GM23338 (cell line): ENCODE results near the gene TMEM107. TPM values are rescaled to one million over a fixed set of nuclear protein-coding genes. Genes with fewer than 3 reads are reported as not detected.

Experiments
- ATAC-seq: fragments of 200-7000 bp; cut with Tn5 transposase; 3 replicates; pipeline ENCODE4 v1.9.1; 2020
- DNase-seq: peaks from one replicate; pipeline ENCODE4 v3.0.0-alpha.2; 2015; ENCODE audit warnings: low spot score
- H2AFZ ChIP-seq: fragments of 200-600 bp; sonication (generic); 2 replicates; pipeline ENCODE4 v1.8.0; 2016; ENCODE audit warnings: antibody characterized with exemption, mild to moderate bottlenecking, moderate library complexity
- H3F3A ChIP-seq: fragments of 200-600 bp; sonication (generic); replicated peaks from 2 replicates; pipeline ENCODE4 v1.8.0; 2017; ENCODE audit warnings: antibody characterized with exemption, mixed run types, low read depth
- H3K27ac ChIP-seq: fragments of 200-600 bp; sonication (generic); 2 replicates; pipeline ENCODE4 v1.6.1; 2016; ENCODE audit warnings: low read depth
- H3K27me3 ChIP-seq: fragments of 200-600 bp; sonication (generic); 2 replicates; pipeline ENCODE4 v1.8.0; 2016; ENCODE audit warnings: mild to moderate bottlenecking, mixed run types, moderate library complexity; ENCODE audit not compliant: insufficient read depth
- H3K36me3 ChIP-seq: fragments of 200-600 bp; sonication (generic); 2 replicates; pipeline ENCODE4 v1.8.0; 2016; ENCODE audit warnings: mild to moderate bottlenecking; ENCODE audit not compliant: insufficient read depth
- H3K4me1 ChIP-seq: fragments of 200-600 bp; sonication (generic); 2 replicates; pipeline ENCODE4 v1.8.0; 2016; ENCODE audit warnings: mild to moderate bottlenecking, moderate library complexity; ENCODE audit not compliant: insufficient read depth
- H3K4me2 ChIP-seq: fragments of 200-600 bp; sonication (generic); 2 replicates; pipeline ENCODE4 v1.7.1; 2017; ENCODE audit warnings: mixed run types
- H3K4me3 ChIP-seq: fragments of 200-600 bp; sonication (generic); 2 replicates; pipeline ENCODE4 v1.6.1; 2016; ENCODE audit warnings: mixed run types
- H3K79me2 ChIP-seq: fragments of 200-600 bp; sonication (generic); replicated peaks from 2 replicates; pipeline ENCODE4 v1.8.0; 2017; ENCODE audit warnings: mild to moderate bottlenecking; ENCODE audit not compliant: insufficient read depth
- H3K9me2 ChIP-seq: fragments of 200-600 bp; sonication (generic); 2 replicates; pipeline ENCODE4 v1.8.0; 2017; ENCODE audit not compliant: insufficient read depth
- H4K20me1 ChIP-seq: fragments of 200-600 bp; sonication (generic); replicated peaks from 2 replicates; pipeline ENCODE4 v1.8.0; 2017; ENCODE audit warnings: mild to moderate bottlenecking; ENCODE audit not compliant: insufficient read depth
- H3K27ac Mint-ChIP-seq: 2 replicates; pipeline ENCODE4 v1.8.0; 2020; ENCODE audit warnings: inconsistent platforms, mild to moderate bottlenecking, moderate library complexity, mixed read lengths
- H3K27me3 Mint-ChIP-seq: 3 replicates; pipeline ENCODE4 v1.8.0; 2022; ENCODE audit warnings: low read depth, mild to moderate bottlenecking, moderate library complexity, mixed read lengths, inconsistent platforms; ENCODE audit not compliant: insufficient read depth, poor library complexity
- H3K36me3 Mint-ChIP-seq: 3 replicates; pipeline ENCODE4 v1.8.0; 2021; ENCODE audit warnings: low read depth, mild to moderate bottlenecking, inconsistent platforms, moderate library complexity, mixed read lengths
- H3K4me1 Mint-ChIP-seq: 3 replicates; pipeline ENCODE4 v1.8.0; 2020; ENCODE audit warnings: mild to moderate bottlenecking, inconsistent platforms, mixed read lengths
- H3K4me3 Mint-ChIP-seq: 3 replicates; pipeline ENCODE4 v1.8.0; 2021; ENCODE audit warnings: moderate library complexity, mild to moderate bottlenecking, inconsistent platforms, mixed read lengths
- H3K9me3 Mint-ChIP-seq: 3 replicates; pipeline ENCODE4 v1.8.0; 2020; ENCODE audit warnings: moderate library complexity, mild to moderate bottlenecking, inconsistent platforms, mixed read lengths
- CREB1 ChIP-seq: fragments of 250-450 bp; sonication (Bioruptor Pico); IDR thresholded peaks from 2 replicates; pipeline ENCODE4 v1.5.0; 2020; ENCODE audit warnings: low read depth, mild to moderate bottlenecking, moderate library complexity
- CTCF ChIP-seq, 2 experiments: fragments of 200-600 bp in 1 of 2; sonication (generic) in 1 of 2; conservative IDR thresholded peaks; 2 replicates each; pipeline versions ENCODE4 v1.5.1 to v1.6.1; 2016 to 2017; ENCODE audit warnings: antibody characterized with exemption in 2 of 2, low read depth in 2 of 2, mild to moderate bottlenecking in 2 of 2, moderate library complexity in 1 of 2
- ETS1 ChIP-seq: IDR thresholded peaks from 2 replicates; pipeline ENCODE4 v1.6.1; 2016; ENCODE audit warnings: antibody characterized with exemption
- EZH2 ChIP-seq: fragments of 200-600 bp; sonication (generic); IDR thresholded peaks from one replicate; pipeline ENCODE4 v1.8.0; 2017; ENCODE audit warnings: antibody characterized with exemption, mild to moderate bottlenecking, low read depth; ENCODE audit not compliant: unreplicated experiment
- EZH2phosphoT487 ChIP-seq: fragments of 200-600 bp; sonication (generic); IDR thresholded peaks from one replicate; pipeline ENCODE4 v1.8.1; 2018; ENCODE audit warnings: antibody characterized with exemption; ENCODE audit not compliant: unreplicated experiment
- JUNB ChIP-seq: IDR thresholded peaks from one replicate; pipeline ENCODE4 v1.6.1; 2016; ENCODE audit warnings: antibody characterized with exemption; ENCODE audit not compliant: unreplicated experiment
- NANOG ChIP-seq: IDR thresholded peaks from 2 replicates; pipeline ENCODE4 v1.6.1; 2016; ENCODE audit warnings: antibody characterized with exemption, borderline replicate concordance
- POLR2AphosphoS5 ChIP-seq: IDR thresholded peaks from 2 replicates; pipeline ENCODE4 v1.6.1; 2016; ENCODE audit warnings: antibody characterized with exemption, low read depth
- REST ChIP-seq: IDR thresholded peaks from one replicate; pipeline ENCODE4 v1.6.1; 2018; ENCODE audit warnings: antibody characterized with exemption; ENCODE audit not compliant: unreplicated experiment
- STAT1 ChIP-seq: IDR thresholded peaks from one replicate; pipeline ENCODE4 v1.6.1; 2016; ENCODE audit warnings: antibody characterized with exemption; ENCODE audit not compliant: unreplicated experiment
- ZNF114 ChIP-seq: fragments of 250-450 bp; sonication (Bioruptor Pico); IDR thresholded peaks from 2 replicates; pipeline ENCODE4 v1.5.0; 2020; ENCODE audit warnings: mild to moderate bottlenecking, moderate library complexity
- ZNF331 ChIP-seq: fragments of 250-450 bp; sonication (Bioruptor Pico); IDR thresholded peaks from 2 replicates; pipeline ENCODE4 v1.5.0; 2020; ENCODE audit warnings: low read depth, mild to moderate bottlenecking, moderate library complexity
- ZNF462 ChIP-seq: fragments of 250-450 bp; sonication (Bioruptor Pico); IDR thresholded peaks from 2 replicates; pipeline ENCODE4 v1.5.0; 2020; ENCODE audit warnings: mild to moderate bottlenecking, moderate library complexity
- polyA plus RNA-seq: library from polyadenylated mRNA; unstranded; fragments of >200 nt; fragmentation: Nextera tagmentation; extraction: Ambion mirVana; gene quantifications from 2 replicates; pipeline ENCODE4 v1.2.1, GENCODE V29; 2016
- total RNA-seq: library from RNA; depleted of rRNA; stranded (reverse); fragments of >200 nt; shearing (Covaris generic); gene quantifications from 2 replicates; pipeline ENCODE4 v1.2.3, GENCODE V29; 2014

TMEM107 gene
- total and polyA plus RNA-seq, 2 experiments from 2014 or later: 10.8 to 20.4 TPM

- H3K9me2 ChIP-seq: no peaks in the 10 kb centered on the region
- H4K20me1 ChIP-seq: no peaks in the 10 kb centered on the region
- peaks cover 6% of the 10 kb centered on the region; the same call in 1 of the 2 replicates for H3F3A ChIP-seq
- peaks cover 20% of the 10 kb centered on the region for H3K4me1 ChIP-seq
- no peaks in the 10 kb centered on the region for H3K27me3 ChIP-seq
- H2AFZ ChIP-seq: no peak overlapping the region
- no peak overlapping the region for H3K4me2 ChIP-seq
- Mint-ChIP-seq H3K27me3 (peaks cover 12% of the 10 kb centered on the region), H3K4me1 (peaks cover 22% of the 10 kb centered on the region), H3K4me3 (no peak overlapping the region; the same call in 2 of the 3 replicates), H3K27ac (no peak overlapping the region), H3K36me3 (peaks cover under 1% of the 10 kb centered on the region), H3K9me3 (no peaks in the 10 kb centered on the region)
- H3K4me3 ChIP-seq: no peak overlapping the region
- peaks cover 8% of the 10 kb centered on the region; the same call in 1 of the 2 replicates for H3K79me2 ChIP-seq
- H3K36me3 ChIP-seq: no peaks in the 10 kb centered on the region
- TF ChIP-seq CTCF (conservative IDR thresholded peaks at IDR 0.05; ENCODE audit: low read depth in 2 of 2) (no peak), POLR2AphosphoS5 (no peak), ZNF331 (CRISPR knock-in tag) (no peak), STAT1 (no peak), ETS1 (no peak), ZNF462 (CRISPR knock-in tag) (no peak), NANOG (no peak), EZH2 (no peak), REST (no peak), EZH2phosphoT487 (no peak), JUNB (no peak), CREB1 (CRISPR knock-in tag) (no peak), ZNF114 (CRISPR knock-in tag) (no peak)
- ATAC-seq: no peak
- H3K27ac ChIP-seq: no peak overlapping the region
- no peak for DNase-seq
These were observed 9.4 kb downstream of the TMEM107 start for GRCh38 chr17:8166731-8167130.
